GM19452 (cell line): Measurements from ENCODE around the gene NCOA5.

ENCODE experiments used
- ATAC-seq: cut with Tn5 transposase; IDR thresholded peaks from one replicate; pipeline ENCODE4 v1.9.1; 2021; ENCODE audit not compliant: unreplicated experiment

Gene NCOA5

GRCh38 chr20:46021361-46022359, 68.1 kb downstream of the NCOA5 start:
- ATAC-seq = no peak

DNA sequence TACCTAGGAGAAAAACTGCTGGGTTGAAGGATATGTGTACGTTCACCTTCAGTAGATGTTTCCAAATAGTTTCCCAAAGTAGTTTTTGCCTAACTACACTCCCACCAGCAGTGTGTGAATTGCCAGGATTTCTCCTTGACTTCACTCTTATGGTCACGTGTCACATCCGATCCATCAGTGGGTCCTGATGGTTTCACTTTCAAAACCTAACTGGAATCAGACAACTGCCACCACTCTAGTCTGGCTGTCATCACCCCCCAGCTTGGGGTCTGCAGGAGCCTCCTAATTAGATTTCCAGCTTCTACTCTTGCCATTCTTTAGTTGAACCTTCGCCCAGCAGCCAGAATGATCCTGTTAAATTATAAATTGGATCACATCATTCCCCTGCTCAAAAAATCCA, 69.2 kb downstream of the NCOA5 start:
- ATAC-seq = no peak

- no peak for ATAC-seq
Observed at GRCh38 chr20:46018611-46019010, 71.2 kb downstream of the NCOA5 start.

DNA sequence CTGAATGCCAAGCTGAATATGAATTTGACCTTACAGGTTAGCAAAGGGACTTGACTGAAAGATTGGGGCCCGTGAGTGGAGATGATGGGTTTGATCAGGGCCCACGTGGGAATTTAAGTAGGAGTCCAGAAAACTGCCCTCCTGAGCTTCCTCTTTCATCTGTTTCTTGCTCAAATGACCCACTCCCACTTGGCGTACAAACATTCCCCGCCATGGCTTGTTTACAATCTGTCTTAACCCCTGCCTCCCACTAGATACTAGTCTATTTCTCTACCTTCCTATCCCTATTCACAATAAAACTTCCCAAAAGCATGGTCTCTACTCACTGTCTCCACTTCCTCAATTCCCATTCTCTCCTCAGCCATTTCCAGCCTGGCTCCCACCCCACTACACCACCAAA, 71.7 kb downstream of the NCOA5 start:
- no peak for ATAC-seq

DNA sequence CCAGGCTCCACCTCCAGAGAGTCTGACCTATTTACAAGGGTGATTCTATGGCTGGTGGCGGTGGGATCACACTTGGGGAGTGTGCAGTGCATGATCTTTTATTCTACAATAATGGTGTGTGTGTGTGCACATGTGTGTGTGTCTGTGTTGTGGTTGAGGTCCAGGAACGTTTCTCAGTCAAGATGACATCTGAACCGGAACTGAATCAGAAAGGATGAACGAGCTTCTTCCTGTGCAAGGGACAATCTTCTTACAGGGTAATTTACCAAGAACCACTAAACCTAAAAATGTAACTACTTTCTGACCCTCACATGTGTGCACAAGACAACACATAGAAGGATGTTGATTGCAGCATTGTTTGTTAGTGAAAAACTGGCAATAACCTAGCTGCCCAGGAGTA, 72.5 kb downstream of the NCOA5 start:
- no peak for ATAC-seq

GRCh38 chr20:46014517-46015396, 75.0 kb downstream of the NCOA5 start:
- no peak for ATAC-seq

- ATAC-seq = peak; percentile 60
Observed at GRCh38 chr20:46013829-46014516, 75.8 kb downstream of the NCOA5 start.

GRCh38 chr20:46013322-46013828, 76.4 kb downstream of the NCOA5 start:
- no peak for ATAC-seq

DNA sequence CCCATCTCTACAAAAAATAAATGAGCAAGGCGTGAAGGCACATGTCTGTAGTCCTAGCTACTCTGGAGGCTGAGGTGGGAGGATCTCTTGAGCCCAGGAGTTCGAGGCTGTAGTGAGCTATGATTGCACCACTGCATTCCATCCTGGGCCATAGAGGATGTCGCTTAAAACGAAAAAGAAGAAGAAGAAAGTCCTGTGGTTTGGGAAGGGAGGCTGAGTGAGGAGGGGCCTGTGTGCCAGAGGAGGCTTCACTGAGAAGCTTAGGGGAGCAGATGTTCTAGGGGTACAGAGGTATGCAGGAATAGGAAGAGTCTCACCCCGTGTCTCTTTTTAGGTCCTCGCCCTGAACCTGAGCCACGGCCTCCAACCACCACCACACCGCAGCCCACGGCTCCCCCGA, 76.8 kb downstream of the NCOA5 start:
- ATAC-seq = no peak

DNA sequence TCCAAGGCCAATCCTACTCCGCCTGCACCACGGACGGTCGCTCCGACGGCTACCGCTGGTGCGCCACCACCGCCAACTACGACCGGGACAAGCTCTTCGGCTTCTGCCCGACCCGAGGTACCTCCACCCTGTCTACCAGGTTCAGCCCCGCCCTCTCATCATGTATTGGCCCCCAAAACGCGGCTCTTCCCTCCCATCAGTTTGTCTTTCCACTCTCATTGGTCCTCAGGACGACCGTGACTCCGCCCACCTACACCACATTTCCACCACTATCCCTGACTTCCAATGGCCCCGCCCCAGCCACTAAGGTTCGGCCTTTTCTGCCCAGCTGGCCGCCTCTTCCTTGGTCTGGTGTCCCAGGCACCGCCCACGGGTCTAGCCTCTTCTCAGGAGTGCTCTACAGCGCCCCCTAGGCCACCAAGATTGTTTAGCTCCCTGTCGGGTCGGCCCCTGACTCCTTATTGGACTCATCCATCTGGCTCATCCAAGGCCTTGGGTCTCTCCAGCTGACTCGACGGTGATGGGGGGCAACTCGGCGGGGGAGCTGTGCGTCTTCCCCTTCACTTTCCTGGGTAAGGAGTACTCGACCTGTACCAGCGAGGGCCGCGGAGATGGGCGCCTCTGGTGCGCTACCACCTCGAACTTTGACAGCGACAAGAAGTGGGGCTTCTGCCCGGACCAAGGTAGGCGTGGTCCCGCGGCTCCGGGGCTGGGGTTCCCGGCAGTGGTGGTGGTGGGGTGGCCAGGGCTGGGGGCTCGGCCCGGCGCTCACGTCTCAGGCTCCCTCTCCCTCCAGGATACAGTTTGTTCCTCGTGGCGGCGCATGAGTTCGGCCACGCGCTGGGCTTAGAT, 77.9 kb downstream of the NCOA5 start:
- ATAC-seq = no peak
